CD14-positive monocyte (primary cell): Measurements from ENCODE around the gene THSD4. TPM values are rescaled to one million over a fixed set of nuclear protein-coding genes. Genes with fewer than 3 reads are reported as not detected.
A peak's percentile ranks its signal among the peaks of the same experiment; 100 is the strongest.

Experiments
- DNase-seq, 3 donors: peaks; one replicate each; pipeline ENCODE4 v3.0.0-alpha.2; 2011 to 2022
- H2AFZ ChIP-seq: 2 replicates; pipeline ENCODE4 v1.6.0; 2012; ENCODE audit warnings: mild to moderate bottlenecking, low read depth, low read length, inconsistent platforms; ENCODE audit not compliant: insufficient read depth, poor library complexity, severe bottlenecking
- H3K27ac ChIP-seq, 2 donors: 1 replicate in 1 of 2; 2 replicates in 1 of 2; pipeline ENCODE4 v1.5.1; 2012 to 2013; ENCODE audit warnings: low read length in 2 of 2, control low read depth in 1 of 2, inconsistent platforms in 1 of 2, low read depth in 1 of 2, mild to moderate bottlenecking in 1 of 2
- H3K27me3 ChIP-seq, 2 donors: one replicate each; pipeline versions ENCODE4 v1.6.0 to v1.6.1; 2011 to 2013; ENCODE audit warnings: low read length in 2 of 2; ENCODE audit not compliant: control insufficient read depth in 2 of 2, insufficient read depth in 2 of 2
- H3K36me3 ChIP-seq, 2 donors: replicated peaks in 1 of 2; 1 replicate in 1 of 2; 2 replicates in 1 of 2; pipeline versions ENCODE4 v1.5.1 to v1.6.1; 2012 to 2013; ENCODE audit warnings: low read length in 2 of 2, control low read depth in 1 of 2, inconsistent platforms in 1 of 2, mild to moderate bottlenecking in 1 of 2; ENCODE audit not compliant: insufficient read depth in 2 of 2, control insufficient read depth in 1 of 2
- H3K4me1 ChIP-seq, 2 donors: 1 replicate in 1 of 2; 2 replicates in 1 of 2; pipeline versions ENCODE4 v1.5.1 to v1.6.1; 2012 to 2013; ENCODE audit warnings: low read length in 2 of 2, control low read depth in 1 of 2, inconsistent platforms in 1 of 2, mild to moderate bottlenecking in 1 of 2, moderate library complexity in 1 of 2; ENCODE audit not compliant: insufficient read depth in 2 of 2, control insufficient read depth in 1 of 2
- H3K4me2 ChIP-seq: replicated peaks from 2 replicates; pipeline ENCODE3; 2012; ENCODE audit warnings: low read length, moderate library complexity, mild to moderate bottlenecking; ENCODE audit not compliant: poor library complexity, severe bottlenecking; ENCODE audit errors: extremely low read depth
- H3K4me3 ChIP-seq, 3 experiments: fragments of 200-600 bp in 1 of 3; sonication (generic) in 1 of 3; replicated peaks in 1 of 3; 1 replicate in 2 of 3; 2 replicates in 1 of 3; pipeline ENCODE4 v1.5.1; 2011 to 2013; ENCODE audit warnings: low read length in 3 of 3, mild to moderate bottlenecking in 3 of 3, control low read depth in 2 of 3, low read depth in 2 of 3, inconsistent platforms in 1 of 3, moderate library complexity in 1 of 3
- H3K79me2 ChIP-seq: 2 replicates; pipeline ENCODE4 v1.6.0; 2012; ENCODE audit warnings: mild to moderate bottlenecking, control low read depth, inconsistent platforms, low read length, moderate library complexity; ENCODE audit not compliant: insufficient read depth
- H3K9ac ChIP-seq: 2 replicates; pipeline ENCODE4 v1.6.0; 2017; ENCODE audit warnings: low read length, mild to moderate bottlenecking; ENCODE audit not compliant: insufficient read depth, poor library complexity, severe bottlenecking
- H3K9me3 ChIP-seq, 2 donors: replicated peaks in 1 of 2; 1 replicate in 1 of 2; 2 replicates in 1 of 2; pipeline versions ENCODE4 v1.5.1 to v1.6.1; 2012 to 2013; ENCODE audit warnings: low read length in 2 of 2, control low read depth in 1 of 2; ENCODE audit not compliant: control insufficient read depth in 1 of 2, insufficient read depth in 1 of 2
- H4K20me1 ChIP-seq: 2 replicates; pipeline ENCODE4 v1.6.0; 2012; ENCODE audit warnings: mild to moderate bottlenecking, low read length, control low read depth, moderate library complexity; ENCODE audit not compliant: insufficient read depth
- H3K27ac Mint-ChIP-seq, 7 donors: one replicate each; pipeline ENCODE4 v1.8.0; 2020; ENCODE audit warnings: mild to moderate bottlenecking in 7 of 7, mixed read lengths in 7 of 7, moderate library complexity in 6 of 7, inconsistent platforms in 2 of 7
- H3K27me3 Mint-ChIP-seq, 3 donors: one replicate each; pipeline ENCODE4 v1.8.0; 2021 to 2022; ENCODE audit warnings: low read depth in 3 of 3, mild to moderate bottlenecking in 3 of 3, mixed read lengths in 3 of 3, moderate library complexity in 3 of 3, inconsistent platforms in 1 of 3
- H3K36me3 Mint-ChIP-seq, 2 donors: one replicate each; pipeline ENCODE4 v1.8.0; 2020; ENCODE audit warnings: mixed read lengths in 2 of 2, inconsistent platforms in 1 of 2, mild to moderate bottlenecking in 1 of 2
- H3K4me1 Mint-ChIP-seq: one replicate; pipeline ENCODE4 v1.8.0; 2020; ENCODE audit warnings: mild to moderate bottlenecking, mixed read lengths
- H3K4me3 Mint-ChIP-seq, 2 donors: one replicate each; pipeline ENCODE4 v1.8.0; 2020; ENCODE audit warnings: mild to moderate bottlenecking in 2 of 2, mixed read lengths in 2 of 2, moderate library complexity in 1 of 2
- H3K9me3 Mint-ChIP-seq, 7 donors: one replicate each; pipeline ENCODE4 v1.8.0; 2020 to 2022; ENCODE audit warnings: mixed read lengths in 7 of 7, mild to moderate bottlenecking in 6 of 7, moderate library complexity in 6 of 7, inconsistent platforms in 2 of 7
- CTCF ChIP-seq: fragments of 200-600 bp; IDR thresholded peaks from one replicate; pipeline ENCODE4 v1.8.0; 2022; ENCODE audit warnings: antibody characterized with exemption, mild to moderate bottlenecking
- WGBS: methylation state at CpG from one replicate; pipeline ENCODE4 v1.1.5; 2013; ENCODE audit warnings: missing lambda C conversion rate; ENCODE audit not compliant: insufficient coverage; 5-methylcytosine and 5-hydroxymethylcytosine counted together
- intact Hi-C, 2 donors: fragments of 100-400 bp; cut with micrococcal nuclease; formaldehyde crosslinking; loops; one replicate each; pipeline versions ENCODE4 v1.15.0 to v1.15.1; 2023
- polyA plus RNA-seq, 3 donors: library from polyadenylated mRNA; depleted of rRNA in 1 of 3; unstranded in 2 of 3; stranded (reverse) in 1 of 3; fragments of 300-500 nt in 2 of 3; fragments of >200 nt in 1 of 3; fragmentation: Illumina TruSeq in 2 of 3; gene quantifications; 1 replicate in 2 of 3; 2 replicates in 1 of 3; pipeline ENCODE4 v1.2.3, GENCODE V29; 2012 to 2021

THSD4 gene
- polyA plus RNA-seq, 3 donors, result not detected

GRCh38 chr15:71807125-71807629 is 691.9 kb downstream of the THSD4 start:
- Mint-ChIP-seq H3K9me3 (peaks cover 0 to 1% (median 0%) of the 10 kb centered on the region in 7 donors), H3K4me1 (peaks cover 2% of the 10 kb centered on the region)

GRCh38 chr15:71807691-71808091 is 692.4 kb downstream of the THSD4 start:
- DNase-seq, result no peak
- no peaks in the 10 kb centered on the region for H3K9me3 ChIP-seq
- H3K4me3 Mint-ChIP-seq, result no peak overlapping the region
- H2AFZ ChIP-seq, result no peak overlapping the region
- intact Hi-C loops, result no loop called here
- H3K9ac ChIP-seq, result no peak overlapping the region
- H3K4me2 ChIP-seq, result no peak overlapping the region
- H3K27ac Mint-ChIP-seq, result peak overlapping the region in 2 of 7 donors; percentile 4 to 7
- 82% methylated on average over 2 of the region's 4 CpGs for WGBS
- H3K9me3 Mint-ChIP-seq, result peaks cover 0 to 1% (median 0%) of the 10 kb centered on the region in 7 donors
- TF ChIP-seq CTCF, result no peak
- H3K36me3 ChIP-seq, result no peaks in the 10 kb centered on the region
- H3K79me2 ChIP-seq, result no peaks in the 10 kb centered on the region
- H3K27me3 Mint-ChIP-seq, result peaks cover 2 to 5% (median 4%) of the 10 kb centered on the region in 3 donors
- no peaks in the 10 kb centered on the region for H3K27me3 ChIP-seq
- H3K4me1 Mint-ChIP-seq, result peaks cover 2% of the 10 kb centered on the region
- H3K4me3 ChIP-seq, result no peak overlapping the region
- no peaks in the 10 kb centered on the region for H4K20me1 ChIP-seq
- no peaks in the 10 kb centered on the region for H3K4me1 ChIP-seq
- no peak overlapping the region for H3K27ac ChIP-seq
- no peaks in the 10 kb centered on the region for H3K36me3 Mint-ChIP-seq

More at GRCh38 chr15:71807125-71807629, 691.9 kb downstream of the THSD4 start:
- no peaks in the 10 kb centered on the region for H3K79me2 ChIP-seq
- H3K4me2 ChIP-seq, result no peak overlapping the region
- no peak overlapping the region for H3K27ac Mint-ChIP-seq
- no peak overlapping the region for H3K9ac ChIP-seq
- no peaks in the 10 kb centered on the region for H3K36me3 ChIP-seq
- H3K27me3 Mint-ChIP-seq, result peaks cover 2 to 5% (median 4%) of the 10 kb centered on the region in 3 donors
- no peaks in the 10 kb centered on the region for H3K27me3 ChIP-seq
- no peak overlapping the region for H2AFZ ChIP-seq
- no peaks in the 10 kb centered on the region for H3K9me3 ChIP-seq
- no peak overlapping the region for H3K4me3 Mint-ChIP-seq
- no peak overlapping the region for H3K27ac ChIP-seq
- no peaks in the 10 kb centered on the region for H4K20me1 ChIP-seq
- no peak overlapping the region for H3K4me3 ChIP-seq
- TF ChIP-seq CTCF, result no peak
- H3K36me3 Mint-ChIP-seq, result no peaks in the 10 kb centered on the region
- WGBS, result 77% methylated on average over 3 of the region's 15 CpGs
- intact Hi-C loops, result no loop called here
- no peak for DNase-seq
- H3K4me1 ChIP-seq, result no peaks in the 10 kb centered on the region
